HL-60/S4 (cell line): ENCODE data around the gene SLC5A3.

ENCODE experiments used
- in situ Hi-C: fragments of 300-500 bp; cut with MboI; formaldehyde crosslinking; loops from 2 replicates; pipeline ENCODE4 v1.14.3; 2022; ENCODE audit warnings: low sequenced_read_pairs

Gene SLC5A3

GRCh38 chr21:34073032-34073748 is at the start of gene SLC5A3, which contains the start of gene MRPS6:
SLC5A3 (plus strand) TSS chr21:34073578; CDS start chr21:34095199, 21,621 bp downstream.
MRPS6 (plus strand) TSS chr21:34073578; CDS start chr21:34073701, 123 bp downstream.
- in situ Hi-C loops, result no loop called here

GRCh38 chr21:34023691-34024373 is 49.5 kb upstream of the SLC5A3 start:
- in situ Hi-C loops, result no loop called here

GRCh38 chr21:34024374-34024693 is 49.0 kb upstream of the SLC5A3 start:
- in situ Hi-C loops, result no loop called here

- in situ Hi-C loops, result no loop called here
Measured at GRCh38 chr21:34027721-34028461, 45.5 kb upstream of the SLC5A3 start.

GRCh38 chr21:34029743-34030528 is 43.4 kb upstream of the SLC5A3 start:
- in situ Hi-C loops, result no loop called here

GRCh38 chr21:34031835-34032370 is 41.5 kb upstream of the SLC5A3 start:
- in situ Hi-C loops, result no loop called here

GRCh38 chr21:34034369-34035014 is 38.9 kb upstream of the SLC5A3 start:
- in situ Hi-C loops, result no loop called here

GRCh38 chr21:34035619-34036354 is 37.6 kb upstream of the SLC5A3 start:
- in situ Hi-C loops, result no loop called here

GRCh38 chr21:34037009-34037795 is 36.2 kb upstream of the SLC5A3 start:
- in situ Hi-C loops, result no loop called here

- in situ Hi-C loops, result no loop called here
Measured at GRCh38 chr21:34039678-34040382, 33.5 kb upstream of the SLC5A3 start.

- in situ Hi-C loops, result no loop called here
Measured at GRCh38 chr21:34042735-34043134, 30.6 kb upstream of the SLC5A3 start.

GRCh38 chr21:34043333-34043732 is 30.0 kb upstream of the SLC5A3 start:
- in situ Hi-C loops, result no loop called here

GRCh38 chr21:34046917-34047316 is 26.5 kb upstream of the SLC5A3 start:
- in situ Hi-C loops, result no loop called here

- in situ Hi-C loops, result no loop called here
Measured at GRCh38 chr21:34047835-34048234, 25.5 kb upstream of the SLC5A3 start.

- in situ Hi-C loops, result no loop called here
Measured at GRCh38 chr21:34052171-34052570, 21.2 kb upstream of the SLC5A3 start.

- in situ Hi-C loops, result no loop called here
Measured at GRCh38 chr21:34054259-34054658, 19.1 kb upstream of the SLC5A3 start.

- in situ Hi-C loops, result no loop called here
Measured at GRCh38 chr21:34055615-34056014, 17.8 kb upstream of the SLC5A3 start.

GRCh38 chr21:34061983-34062382 is 11.4 kb upstream of the SLC5A3 start:
- in situ Hi-C loops, result no loop called here
